CD4-positive, alpha-beta T cell (primary cell): Measurements from ENCODE around the gene ASCC3. TPM values are rescaled to one million over a fixed set of nuclear protein-coding genes. Genes with fewer than 3 reads are reported as not detected.

Experiments used
- ATAC-seq: fragments of 200-7000 bp; cut with Tn5 transposase; one replicate; pipeline ENCODE4 v1.10.0; 2022; ENCODE audit warnings: mild to moderate bottlenecking; ENCODE audit not compliant: poor library complexity
- CTCF ChIA-PET: fragments of 350-600 bp; sonication (Branson Sonifier 250); formaldehyde crosslinking; loops from one replicate; lab custom pipeline; 2021; ENCODE audit warnings: antibody characterized with exemption, inconsistent platforms; lab: Charles Lee
- POLR2A ChIA-PET: fragments of 350-600 bp; sonication (Branson Sonifier 250); formaldehyde crosslinking; loops from one replicate; lab custom pipeline; 2021; ENCODE audit warnings: antibody characterized with exemption, inconsistent platforms; lab: Charles Lee
- DNase-seq, 14 experiments: peaks; one replicate each; pipeline ENCODE4 v3.0.0-alpha.2; 2013 to 2020; ENCODE audit warnings: mixed read lengths in 2 of 14
- H3K27ac ChIP-seq, 2 donors: one replicate each; pipeline versions ENCODE4 v1.5.1 to v1.7.0; 2013; ENCODE audit warnings: low read length in 2 of 2, low read depth in 1 of 2, mild to moderate bottlenecking in 1 of 2
- H3K27me3 ChIP-seq, 2 experiments: 1 replicate in 1 of 2; 2 replicates in 1 of 2; pipeline versions ENCODE4 v1.6.1 to v1.7.0; 2013; ENCODE audit warnings: low read length in 2 of 2, control low read depth in 1 of 2, mild to moderate bottlenecking in 1 of 2, moderate library complexity in 1 of 2; ENCODE audit not compliant: insufficient read depth in 2 of 2, control insufficient read depth in 1 of 2
- H3K36me3 ChIP-seq: one replicate; pipeline ENCODE4 v1.6.1; 2013; ENCODE audit warnings: low read length, control low read depth; ENCODE audit not compliant: insufficient read depth
- H3K4me1 ChIP-seq: one replicate; pipeline ENCODE4 v1.6.1; 2013; ENCODE audit warnings: low read length, control low read depth; ENCODE audit not compliant: insufficient read depth
- H3K4me3 ChIP-seq: one replicate; pipeline ENCODE4 v1.5.1; 2013; ENCODE audit warnings: mild to moderate bottlenecking, low read length, moderate library complexity
- H3K9me3 ChIP-seq, 2 experiments: 1 replicate in 1 of 2; 2 replicates in 1 of 2; pipeline versions ENCODE4 v1.6.1 to v1.7.0; 2013; ENCODE audit warnings: low read length in 2 of 2, mild to moderate bottlenecking in 2 of 2, control low read depth in 1 of 2, moderate library complexity in 1 of 2; ENCODE audit not compliant: control insufficient read depth in 1 of 2, insufficient read depth in 1 of 2
- H3K27ac Mint-ChIP-seq: one replicate; pipeline ENCODE4 v1.8.0; 2020; ENCODE audit warnings: mixed read lengths
- H3K27me3 Mint-ChIP-seq: one replicate; pipeline ENCODE4 v1.8.0; 2021; ENCODE audit warnings: mixed read lengths
- H3K36me3 Mint-ChIP-seq: one replicate; pipeline ENCODE4 v1.8.0; 2021; ENCODE audit warnings: low read depth, mixed read lengths
- H3K4me1 Mint-ChIP-seq: one replicate; pipeline ENCODE4 v1.8.0; 2021; ENCODE audit warnings: low read depth, mixed read lengths
- H3K4me3 Mint-ChIP-seq: one replicate; pipeline ENCODE4 v1.8.0; 2020; ENCODE audit warnings: mild to moderate bottlenecking, mixed read lengths
- H3K9me3 Mint-ChIP-seq: one replicate; pipeline ENCODE4 v1.8.0; 2020; ENCODE audit warnings: mixed read lengths
- intact Hi-C, 2 experiments: fragments of 100-400 bp; cut with DNase I in 1 of 2; cut with micrococcal nuclease in 1 of 2; formaldehyde crosslinking; loops; one replicate each; pipeline versions ENCODE4 v1.15.1 to v1.9.0; 2023 to 2025; cut with DNase I, micrococcal nuclease
- total RNA-seq, 174 experiments: library from RNA in 2 of 174; stranded (reverse) in 2 of 174; gene quantifications; one replicate each; pipeline ENCODE4 v1.2.3 and lab custom pipeline; 2021 to 2026
- TF ChIP-seq, protein P1 (sequence below): fragments of 200-600 bp; IDR thresholded peaks from one replicate; pipeline ENCODE4 v1.8.0; 2022; ENCODE audit warnings: antibody characterized with exemption, mild to moderate bottlenecking

Gene ASCC3
- total RNA-seq, 2 experiments from 2014 or later, result 28.9 to 30.4 TPM

DNA sequence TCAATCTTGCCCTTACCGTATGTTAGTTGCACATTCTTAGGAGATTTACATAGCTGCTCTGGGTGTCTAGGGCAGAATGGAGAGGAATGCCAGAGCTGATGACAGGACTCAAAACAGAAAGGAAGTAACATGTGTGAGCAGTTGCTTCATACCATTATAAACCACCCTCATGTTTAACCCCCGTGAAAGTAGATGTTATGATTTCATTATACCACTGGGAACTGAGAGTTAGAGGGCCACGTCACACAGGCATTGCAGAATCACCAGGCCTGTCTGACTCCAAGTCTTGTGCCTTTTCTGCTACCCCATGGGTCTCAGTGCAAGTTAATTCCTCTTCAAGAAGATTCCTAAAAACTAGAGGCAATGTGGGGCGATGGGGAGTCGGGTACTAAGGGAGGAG lies 392.9 kb downstream of the ASCC3 start:
- peaks cover 6 to 12% of the 10 kb centered on the region in 2 experiments for H3K27me3 ChIP-seq
- POLR2A ChIA-PET, result no interaction called here
- no peak for ATAC-seq

GRCh38 chr6:100487638-100488037 lies 393.5 kb downstream of the ASCC3 start:
- H3K4me3 Mint-ChIP-seq, result no peak overlapping the region
- intact Hi-C loops, result no loop called here
- ChIA-PET CTCF (no interaction called here), POLR2A (no interaction called here)
- TF ChIP-seq, protein P1, sequence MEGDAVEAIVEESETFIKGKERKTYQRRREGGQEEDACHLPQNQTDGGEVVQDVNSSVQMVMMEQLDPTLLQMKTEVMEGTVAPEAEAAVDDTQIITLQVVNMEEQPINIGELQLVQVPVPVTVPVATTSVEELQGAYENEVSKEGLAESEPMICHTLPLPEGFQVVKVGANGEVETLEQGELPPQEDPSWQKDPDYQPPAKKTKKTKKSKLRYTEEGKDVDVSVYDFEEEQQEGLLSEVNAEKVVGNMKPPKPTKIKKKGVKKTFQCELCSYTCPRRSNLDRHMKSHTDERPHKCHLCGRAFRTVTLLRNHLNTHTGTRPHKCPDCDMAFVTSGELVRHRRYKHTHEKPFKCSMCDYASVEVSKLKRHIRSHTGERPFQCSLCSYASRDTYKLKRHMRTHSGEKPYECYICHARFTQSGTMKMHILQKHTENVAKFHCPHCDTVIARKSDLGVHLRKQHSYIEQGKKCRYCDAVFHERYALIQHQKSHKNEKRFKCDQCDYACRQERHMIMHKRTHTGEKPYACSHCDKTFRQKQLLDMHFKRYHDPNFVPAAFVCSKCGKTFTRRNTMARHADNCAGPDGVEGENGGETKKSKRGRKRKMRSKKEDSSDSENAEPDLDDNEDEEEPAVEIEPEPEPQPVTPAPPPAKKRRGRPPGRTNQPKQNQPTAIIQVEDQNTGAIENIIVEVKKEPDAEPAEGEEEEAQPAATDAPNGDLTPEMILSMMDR, result no peak
- Histone ChIP-seq H3K4me3 (no peak overlapping the region), H3K36me3 (no peaks in the 10 kb centered on the region), H3K27ac (no peak overlapping the region), H3K27me3 (peaks cover 6 to 12% of the 10 kb centered on the region in 2 experiments), H3K4me1 (no peaks in the 10 kb centered on the region), H3K9me3 (no peaks in the 10 kb centered on the region)
- H3K4me1 Mint-ChIP-seq, result no peaks in the 10 kb centered on the region
- ATAC-seq (no peak), DNase-seq (no peak)
- H3K36me3 Mint-ChIP-seq, result no peaks in the 10 kb centered on the region
- peaks cover 47% of the 10 kb centered on the region for H3K27me3 Mint-ChIP-seq
- no peak overlapping the region for H3K27ac Mint-ChIP-seq
- no peaks in the 10 kb centered on the region for H3K9me3 Mint-ChIP-seq

More for the DNA sequence above, 392.9 kb downstream of the ASCC3 start:
- Histone ChIP-seq H3K4me1 (no peaks in the 10 kb centered on the region), H3K36me3 (no peaks in the 10 kb centered on the region), H3K4me3 (no peak overlapping the region), H3K27ac (no peak overlapping the region), H3K9me3 (no peaks in the 10 kb centered on the region)
- H3K9me3 Mint-ChIP-seq, result no peaks in the 10 kb centered on the region
- intact Hi-C loops, result no loop called here
- H3K27ac Mint-ChIP-seq, result no peak overlapping the region
- TF ChIP-seq, protein P1, result no peak
- no peaks in the 10 kb centered on the region for H3K4me1 Mint-ChIP-seq
- no peaks in the 10 kb centered on the region for H3K36me3 Mint-ChIP-seq
- CTCF ChIA-PET, result no interaction called here
- H3K27me3 Mint-ChIP-seq, result peaks cover 53% of the 10 kb centered on the region
- no peak for DNase-seq
- H3K4me3 Mint-ChIP-seq, result no peak overlapping the region

DNA sequence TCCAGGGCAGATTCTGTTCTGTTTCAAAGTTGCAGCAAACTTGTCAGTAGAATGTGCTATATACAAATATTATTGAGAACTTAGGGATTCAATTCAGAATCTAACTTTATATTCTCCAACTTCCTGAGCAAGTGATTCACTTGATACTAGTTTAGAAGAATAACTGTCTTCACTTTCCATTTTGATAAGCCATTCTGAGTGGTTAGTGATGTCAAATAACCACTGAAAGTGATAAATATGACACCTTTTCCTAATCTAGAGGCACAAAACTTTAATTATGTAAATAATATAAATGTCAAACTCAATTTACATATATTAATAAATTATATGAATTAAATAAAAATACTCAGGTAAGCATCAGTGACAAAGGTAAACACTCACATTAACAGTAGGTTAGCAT lies 395.9 kb downstream of the ASCC3 start:
- Histone ChIP-seq H3K27me3 (peaks cover 6 to 12% of the 10 kb centered on the region in 2 experiments), H3K27ac (no peak overlapping the region), H3K36me3 (no peaks in the 10 kb centered on the region), H3K9me3 (no peaks in the 10 kb centered on the region), H3K4me1 (no peaks in the 10 kb centered on the region), H3K4me3 (no peak overlapping the region)
- intact Hi-C loops, result no loop called here
- no peak for DNase-seq
- no peak for ATAC-seq
- H3K9me3 Mint-ChIP-seq, result no peaks in the 10 kb centered on the region
- TF ChIP-seq, protein P1, result no peak
- H3K27ac Mint-ChIP-seq, result no peak overlapping the region
- no peak overlapping the region for H3K4me3 Mint-ChIP-seq
- ChIA-PET CTCF (no interaction called here), POLR2A (no interaction called here)
- no peaks in the 10 kb centered on the region for H3K36me3 Mint-ChIP-seq
- no peaks in the 10 kb centered on the region for H3K4me1 Mint-ChIP-seq
- H3K27me3 Mint-ChIP-seq, result peaks cover 38% of the 10 kb centered on the region
